Transverse colon (tissue), 4 donors: ENCODE data around the gene MAST2.

Experiments
- POLR2AphosphoS5 ChIP-seq, 3 donors: sonication (generic); formaldehyde crosslinking; IDR thresholded peaks; one replicate each; pipeline ENCODE4 v1.6.1; 2016; ENCODE audit warnings: antibody characterized with exemption in 3 of 3
- TF ChIP-seq, protein P1 (sequence below), 5 experiments: fragments of 200-600 bp in 3 of 5; fragments of 450-650 bp in 2 of 5; sonication (generic) in 3 of 5; IDR thresholded peaks; 1 replicate in 2 of 5; 2 replicates in 3 of 5; pipeline ENCODE4 v1.5.1; 2016 to 2017; ENCODE audit warnings: antibody characterized with exemption in 5 of 5, inconsistent platforms in 3 of 5, mild to moderate bottlenecking in 2 of 5, moderate library complexity in 1 of 5

DNA sequence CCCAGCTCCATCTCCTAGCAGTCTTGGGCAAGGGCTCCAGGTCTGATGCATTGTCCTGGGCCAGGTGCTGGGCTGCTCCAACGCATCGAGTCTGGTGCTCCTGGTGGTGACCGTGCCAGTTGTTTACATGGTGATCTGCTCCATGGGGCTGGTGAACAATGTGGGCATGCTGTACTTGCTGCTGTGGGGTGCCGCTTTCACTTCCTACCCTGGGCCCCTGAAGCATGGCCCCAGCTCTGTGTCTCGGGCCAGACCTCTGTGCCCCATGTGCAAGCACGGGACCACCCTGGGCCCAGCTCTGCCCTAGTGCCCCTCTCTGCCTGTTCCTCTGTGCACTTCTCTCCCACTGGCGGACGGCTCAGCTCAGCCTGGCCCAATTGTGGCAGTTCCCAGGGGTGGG lies 119.4 kb downstream of the MAST2 start:
- TF ChIP-seq, protein P1, sequence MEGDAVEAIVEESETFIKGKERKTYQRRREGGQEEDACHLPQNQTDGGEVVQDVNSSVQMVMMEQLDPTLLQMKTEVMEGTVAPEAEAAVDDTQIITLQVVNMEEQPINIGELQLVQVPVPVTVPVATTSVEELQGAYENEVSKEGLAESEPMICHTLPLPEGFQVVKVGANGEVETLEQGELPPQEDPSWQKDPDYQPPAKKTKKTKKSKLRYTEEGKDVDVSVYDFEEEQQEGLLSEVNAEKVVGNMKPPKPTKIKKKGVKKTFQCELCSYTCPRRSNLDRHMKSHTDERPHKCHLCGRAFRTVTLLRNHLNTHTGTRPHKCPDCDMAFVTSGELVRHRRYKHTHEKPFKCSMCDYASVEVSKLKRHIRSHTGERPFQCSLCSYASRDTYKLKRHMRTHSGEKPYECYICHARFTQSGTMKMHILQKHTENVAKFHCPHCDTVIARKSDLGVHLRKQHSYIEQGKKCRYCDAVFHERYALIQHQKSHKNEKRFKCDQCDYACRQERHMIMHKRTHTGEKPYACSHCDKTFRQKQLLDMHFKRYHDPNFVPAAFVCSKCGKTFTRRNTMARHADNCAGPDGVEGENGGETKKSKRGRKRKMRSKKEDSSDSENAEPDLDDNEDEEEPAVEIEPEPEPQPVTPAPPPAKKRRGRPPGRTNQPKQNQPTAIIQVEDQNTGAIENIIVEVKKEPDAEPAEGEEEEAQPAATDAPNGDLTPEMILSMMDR (IDR thresholded peaks at IDR 0.05) = no peak
- TF ChIP-seq POLR2AphosphoS5 (IDR thresholded peaks at IDR 0.05) = no peak
